Neural progenitor cell (in vitro differentiated cells): ENCODE results near the gene PRKAR1A. TPM values are rescaled to one million over a fixed set of nuclear protein-coding genes. Genes with fewer than 3 reads are reported as not detected.
A peak's percentile ranks its signal among the peaks of the same experiment; 100 is the strongest.

Experiments
- DNase-seq: peaks from one replicate; pipeline ENCODE4 v3.0.0-alpha.2; 2016; ENCODE audit warnings: low spot score
- H2AFZ ChIP-seq: fragments of 200-600 bp; sonication (generic); replicated peaks from 2 replicates; pipeline ENCODE4 v1.6.1; 2016; ENCODE audit warnings: antibody characterized with exemption
- H3F3A ChIP-seq: fragments of 200-600 bp; sonication (generic); 2 replicates; pipeline ENCODE4 v1.6.1; 2016; ENCODE audit warnings: antibody characterized with exemption, low read depth
- H3K27ac ChIP-seq: fragments of 200-600 bp; sonication (generic); 2 replicates; pipeline ENCODE4 v1.5.1; 2016; ENCODE audit warnings: mild to moderate bottlenecking
- H3K27me3 ChIP-seq: fragments of 200-600 bp; sonication (generic); 2 replicates; pipeline ENCODE4 v1.6.1; 2016; ENCODE audit warnings: mild to moderate bottlenecking, moderate library complexity
- H3K36me3 ChIP-seq: fragments of 200-600 bp; sonication (generic); 2 replicates; pipeline ENCODE4 v1.5.1; 2016
- H3K4me1 ChIP-seq: fragments of 200-600 bp; sonication (generic); 2 replicates; pipeline ENCODE4 v1.6.1; 2016; ENCODE audit warnings: mixed run types
- H3K4me2 ChIP-seq: fragments of 200-600 bp; sonication (generic); 2 replicates; pipeline ENCODE4 v1.6.1; 2016
- H3K4me3 ChIP-seq: fragments of 200-600 bp; sonication (generic); 2 replicates; pipeline ENCODE4 v1.5.1; 2016
- H3K79me2 ChIP-seq: fragments of 200-600 bp; sonication (generic); 2 replicates; pipeline ENCODE4 v1.6.1; 2016; ENCODE audit warnings: low read depth
- H3K9ac ChIP-seq: fragments of 200-600 bp; sonication (generic); 2 replicates; pipeline ENCODE4 v1.6.1; 2016
- H3K9me3 ChIP-seq: fragments of 200-600 bp; sonication (generic); 2 replicates; pipeline ENCODE4 v1.5.1; 2016; ENCODE audit warnings: low read depth
- H4K20me1 ChIP-seq: fragments of 200-600 bp; sonication (generic); 2 replicates; pipeline ENCODE4 v1.6.1; 2016; ENCODE audit warnings: low read depth
- H3K27ac Mint-ChIP-seq: 3 replicates; pipeline ENCODE4 v1.8.0; 2021; ENCODE audit warnings: mixed read lengths
- H3K27me3 Mint-ChIP-seq: 2 replicates; pipeline ENCODE4 v1.8.0; 2022; ENCODE audit warnings: low read depth, mild to moderate bottlenecking, inconsistent platforms, moderate library complexity, mixed read lengths; ENCODE audit not compliant: insufficient read depth
- H3K36me3 Mint-ChIP-seq: 3 replicates; pipeline ENCODE4 v1.8.0; 2021; ENCODE audit warnings: mixed read lengths
- H3K4me1 Mint-ChIP-seq: 3 replicates; pipeline ENCODE4 v1.8.0; 2021; ENCODE audit warnings: mixed read lengths
- H3K4me3 Mint-ChIP-seq: 3 replicates; pipeline ENCODE4 v1.8.0; 2021; ENCODE audit warnings: mild to moderate bottlenecking, moderate library complexity, mixed read lengths
- H3K9me3 Mint-ChIP-seq: 3 replicates; pipeline ENCODE4 v1.8.0; 2020; ENCODE audit warnings: mixed read lengths
- EZH2 ChIP-seq: fragments of 200-600 bp; sonication (generic); IDR thresholded peaks from 2 replicates; pipeline ENCODE4 v1.6.1; 2017; ENCODE audit warnings: antibody characterized with exemption, mild to moderate bottlenecking, moderate library complexity
- EZH2phosphoT487 ChIP-seq: fragments of 200-600 bp; sonication (generic); IDR thresholded peaks from 2 replicates; pipeline ENCODE4 v1.6.1; 2017; ENCODE audit warnings: antibody characterized with exemption
- total RNA-seq: library from RNA; depleted of rRNA; stranded (reverse); fragments of >200 nt; gene quantifications from 2 replicates; pipeline ENCODE4 v1.2.3, GENCODE V29; 2015; ENCODE audit warnings: low replicate concordance
- TF ChIP-seq, protein P1 (sequence below): fragments of 200-600 bp; sonication (generic); IDR thresholded peaks from 2 replicates; pipeline ENCODE4 v1.5.1; 2017; ENCODE audit warnings: antibody characterized with exemption, mild to moderate bottlenecking

Gene PRKAR1A
- total RNA-seq, 1 donor from 2014 or later = 168 TPM

DNA sequence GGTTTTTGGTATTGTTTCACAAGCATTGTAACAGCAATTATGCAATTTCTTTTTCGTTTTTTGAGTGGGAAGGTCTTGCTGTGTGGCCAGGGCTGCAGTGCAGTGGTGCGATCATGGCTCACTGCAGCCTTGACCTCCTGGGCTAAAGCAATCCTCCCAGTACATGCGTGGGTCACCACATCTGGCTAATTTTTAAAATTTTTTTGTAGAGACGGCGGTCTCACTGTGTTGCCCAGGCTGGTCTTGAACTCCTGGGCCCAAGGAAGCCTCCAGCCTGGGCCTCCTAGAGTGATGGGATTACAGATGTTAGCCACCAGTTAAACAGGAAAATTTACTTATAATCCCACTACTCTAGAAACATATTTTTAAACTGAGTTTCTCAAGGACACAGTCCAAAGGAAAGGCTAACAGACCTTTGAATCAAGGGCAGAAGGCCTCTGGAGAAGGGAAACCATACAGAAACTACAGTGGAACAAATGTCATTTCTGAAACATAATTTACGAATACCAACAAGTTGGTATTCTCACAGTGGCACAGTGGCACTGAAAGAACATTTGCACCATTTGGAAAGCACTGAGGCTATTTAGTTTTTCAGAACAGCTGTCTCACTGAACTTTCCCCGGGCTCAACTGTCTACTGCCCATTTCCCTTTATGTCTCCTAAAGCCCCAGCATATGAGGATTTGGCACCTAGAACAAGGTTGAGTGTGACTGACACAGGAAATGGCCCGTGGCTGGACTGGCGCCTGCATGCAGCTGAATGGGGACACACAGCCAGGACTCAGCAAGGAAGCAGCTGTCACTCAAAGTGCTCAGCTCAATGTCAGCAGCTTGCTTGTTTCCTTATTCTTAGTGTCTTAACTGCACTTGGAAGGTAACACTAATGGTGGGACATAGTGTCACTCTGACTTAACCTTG is 2.8 kb upstream of the PRKAR1A start:
- H3K9ac ChIP-seq = no peak overlapping the region
- peaks cover 28% of the 10 kb centered on the region for H3K4me1 Mint-ChIP-seq
- no peak overlapping the region for H3K27ac ChIP-seq
- no peak overlapping the region for H3K27ac Mint-ChIP-seq
- peaks cover 7% of the 10 kb centered on the region for H3K27me3 Mint-ChIP-seq
- H2AFZ ChIP-seq = no peak overlapping the region
- no peak for DNase-seq
- TF ChIP-seq, protein P1, sequence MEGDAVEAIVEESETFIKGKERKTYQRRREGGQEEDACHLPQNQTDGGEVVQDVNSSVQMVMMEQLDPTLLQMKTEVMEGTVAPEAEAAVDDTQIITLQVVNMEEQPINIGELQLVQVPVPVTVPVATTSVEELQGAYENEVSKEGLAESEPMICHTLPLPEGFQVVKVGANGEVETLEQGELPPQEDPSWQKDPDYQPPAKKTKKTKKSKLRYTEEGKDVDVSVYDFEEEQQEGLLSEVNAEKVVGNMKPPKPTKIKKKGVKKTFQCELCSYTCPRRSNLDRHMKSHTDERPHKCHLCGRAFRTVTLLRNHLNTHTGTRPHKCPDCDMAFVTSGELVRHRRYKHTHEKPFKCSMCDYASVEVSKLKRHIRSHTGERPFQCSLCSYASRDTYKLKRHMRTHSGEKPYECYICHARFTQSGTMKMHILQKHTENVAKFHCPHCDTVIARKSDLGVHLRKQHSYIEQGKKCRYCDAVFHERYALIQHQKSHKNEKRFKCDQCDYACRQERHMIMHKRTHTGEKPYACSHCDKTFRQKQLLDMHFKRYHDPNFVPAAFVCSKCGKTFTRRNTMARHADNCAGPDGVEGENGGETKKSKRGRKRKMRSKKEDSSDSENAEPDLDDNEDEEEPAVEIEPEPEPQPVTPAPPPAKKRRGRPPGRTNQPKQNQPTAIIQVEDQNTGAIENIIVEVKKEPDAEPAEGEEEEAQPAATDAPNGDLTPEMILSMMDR = no peak
- TF ChIP-seq EZH2 (no peak), EZH2phosphoT487 (no peak)
- H3K27me3 ChIP-seq = no peaks in the 10 kb centered on the region
- H3K9me3 Mint-ChIP-seq = no peaks in the 10 kb centered on the region
- H3K4me1 ChIP-seq = peaks cover 18% of the 10 kb centered on the region
- no peaks in the 10 kb centered on the region for H3K36me3 Mint-ChIP-seq
- H3K9me3 ChIP-seq = no peaks in the 10 kb centered on the region
- peaks cover 24% of the 10 kb centered on the region for H3F3A ChIP-seq
- no peak overlapping the region for H3K4me2 ChIP-seq
- no peak overlapping the region for H3K4me3 Mint-ChIP-seq
- H3K79me2 ChIP-seq = peaks cover 21% of the 10 kb centered on the region
- peaks cover 16% of the 10 kb centered on the region for H4K20me1 ChIP-seq
- no peaks in the 10 kb centered on the region for H3K36me3 ChIP-seq
- H3K4me3 ChIP-seq = no peak overlapping the region

DNA sequence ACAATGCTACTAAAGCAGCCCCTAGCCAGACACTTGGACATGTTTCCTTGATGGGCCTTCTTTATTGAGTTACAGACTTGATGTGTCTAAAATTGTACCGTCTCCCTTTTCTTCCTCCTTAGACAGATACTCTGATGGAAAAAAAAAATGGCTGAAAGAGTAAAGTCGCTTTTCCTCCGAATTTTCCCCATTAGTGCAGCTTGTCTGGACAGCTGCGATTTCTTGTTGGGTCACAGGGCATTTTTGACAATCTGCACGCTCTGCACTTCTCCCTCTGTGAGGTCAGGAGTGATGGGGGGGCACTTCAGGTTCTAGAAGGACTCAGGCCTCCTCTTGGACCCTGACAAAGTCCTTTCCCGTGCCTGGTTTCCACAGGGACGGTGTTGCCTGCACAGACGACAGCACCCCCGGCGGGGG is 968 bp upstream of the PRKAR1A start:
- DNase-seq = no peak
- Mint-ChIP-seq H3K27me3 (peaks cover 7% of the 10 kb centered on the region), H3K36me3 (peaks cover 11% of the 10 kb centered on the region), H3K9me3 (no peaks in the 10 kb centered on the region), H3K4me3 (peak overlapping the region; percentile 86), H3K27ac (peak overlapping the region; percentile 65), H3K4me1 (peaks cover 38% of the 10 kb centered on the region)
- peak overlapping the region; percentile 96 for H3K4me3 ChIP-seq
- H3K9me3 ChIP-seq = no peaks in the 10 kb centered on the region
- TF ChIP-seq EZH2phosphoT487 (no peak), EZH2 (no peak)
- TF ChIP-seq, protein P1 = no peak
- H3K36me3 ChIP-seq = peaks cover 10% of the 10 kb centered on the region
- peaks cover 21% of the 10 kb centered on the region for H3K4me1 ChIP-seq
- peak overlapping the region; percentile 84 for H3K4me2 ChIP-seq
- H3K27ac ChIP-seq = no peak overlapping the region
- no peak overlapping the region for H3K9ac ChIP-seq
- H3K27me3 ChIP-seq = no peaks in the 10 kb centered on the region
- peaks cover 40% of the 10 kb centered on the region for H3K79me2 ChIP-seq
- peak overlapping the region; percentile 96 for H2AFZ ChIP-seq
- peaks cover 26% of the 10 kb centered on the region for H4K20me1 ChIP-seq
- H3F3A ChIP-seq = peaks cover 24% of the 10 kb centered on the region

DNA sequence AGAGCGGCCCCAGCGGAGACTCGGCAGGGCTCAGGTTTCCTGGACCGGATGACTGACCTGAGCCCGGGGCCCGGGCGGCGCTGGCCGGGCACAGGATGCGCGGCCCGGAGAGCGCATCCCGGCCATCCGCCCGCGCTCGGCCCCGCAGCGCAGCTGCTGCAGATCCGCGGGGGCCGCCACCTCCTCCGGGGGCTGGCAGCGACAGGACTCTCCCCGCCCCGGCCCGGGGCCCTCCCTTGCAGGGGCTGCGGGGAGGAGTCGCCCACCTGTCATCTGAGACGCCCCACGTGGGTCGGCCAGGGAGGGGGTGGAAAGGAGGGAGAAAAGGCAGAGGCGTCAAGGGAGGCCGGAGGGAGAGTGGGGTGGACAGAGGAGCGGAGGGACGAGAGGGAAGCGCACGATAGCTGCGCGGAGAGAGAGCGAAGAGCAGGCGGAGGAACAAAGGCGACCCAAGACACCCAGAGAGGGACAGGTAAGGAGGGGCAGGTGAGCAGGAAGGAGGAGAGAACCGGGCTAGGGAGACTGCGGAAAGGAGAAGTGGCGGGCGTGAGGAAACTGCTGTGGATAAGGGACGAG is 471 bp upstream of the PRKAR1A start:
- Histone ChIP-seq H3K4me2 (peak overlapping the region; percentile 84), H3K9me3 (no peaks in the 10 kb centered on the region), H2AFZ (peak overlapping the region; percentile 96), H3K27me3 (no peaks in the 10 kb centered on the region), H3K4me3 (peak overlapping the region; percentile 96), H3F3A (peaks cover 24% of the 10 kb centered on the region), H4K20me1 (peaks cover 26% of the 10 kb centered on the region), H3K36me3 (peaks cover 13% of the 10 kb centered on the region), H3K9ac (no peak overlapping the region), H3K4me1 (peaks cover 21% of the 10 kb centered on the region), H3K79me2 (peaks cover 45% of the 10 kb centered on the region), H3K27ac (peak overlapping the region; percentile 93)
- H3K4me1 Mint-ChIP-seq = peaks cover 38% of the 10 kb centered on the region
- peak overlapping the region; percentile 99 for H3K27ac Mint-ChIP-seq
- peaks cover 7% of the 10 kb centered on the region for H3K27me3 Mint-ChIP-seq
- peaks cover 13% of the 10 kb centered on the region for H3K36me3 Mint-ChIP-seq
- TF ChIP-seq EZH2phosphoT487 = no peak
- TF ChIP-seq, protein P1 = no peak
- TF ChIP-seq EZH2 = no peak
- H3K9me3 Mint-ChIP-seq = no peaks in the 10 kb centered on the region
- peak overlapping the region; percentile 100 for H3K4me3 Mint-ChIP-seq
- peak; percentile 92 for DNase-seq
